Small intestine (tissue), 7 donors: Measurements from ENCODE around the gene NAV2. TPM values are rescaled to one million over a fixed set of nuclear protein-coding genes. Genes with fewer than 3 reads are reported as not detected.

Experiments
- DNase-seq, 2 donors: peaks; one replicate each; pipeline versions ENCODE4 v3.0.0 to v3.0.0-alpha.2; 2013
- FAIRE-seq: peaks from 2 replicates; lab custom pipeline; 2012; peaks lifted over from hg19 to GRCh38; lab: Jason Lieb, UNC
- H3K27ac ChIP-seq, 3 donors: one replicate each; pipeline ENCODE4 v1.5.1; 2013; ENCODE audit warnings: low read length in 2 of 3, mild to moderate bottlenecking in 2 of 3, control low read depth in 1 of 3, inconsistent platforms in 1 of 3, low read depth in 1 of 3, moderate library complexity in 1 of 3
- H3K27me3 ChIP-seq, 3 donors: one replicate each; pipeline ENCODE4 v1.6.1; 2013; ENCODE audit warnings: low read length in 3 of 3, inconsistent platforms in 1 of 3; ENCODE audit not compliant: control insufficient read depth in 3 of 3, insufficient read depth in 3 of 3
- H3K36me3 ChIP-seq, 3 donors: one replicate each; pipeline ENCODE4 v1.6.1; 2013; ENCODE audit warnings: low read length in 3 of 3, inconsistent platforms in 1 of 3, low read depth in 1 of 3, mild to moderate bottlenecking in 1 of 3, moderate library complexity in 1 of 3; ENCODE audit not compliant: control insufficient read depth in 3 of 3, insufficient read depth in 2 of 3
- H3K4me1 ChIP-seq, 3 donors: one replicate each; pipeline ENCODE4 v1.6.1; 2013; ENCODE audit warnings: low read length in 2 of 3, inconsistent platforms in 1 of 3, low read depth in 1 of 3, mild to moderate bottlenecking in 1 of 3, moderate library complexity in 1 of 3; ENCODE audit not compliant: control insufficient read depth in 3 of 3, insufficient read depth in 2 of 3
- H3K4me3 ChIP-seq, 3 donors: one replicate each; pipeline ENCODE4 v1.5.1; 2013; ENCODE audit warnings: low read length in 3 of 3, control low read depth in 1 of 3, inconsistent platforms in 1 of 3, low read depth in 1 of 3, mild to moderate bottlenecking in 1 of 3, moderate library complexity in 1 of 3
- H3K9me3 ChIP-seq, 2 donors: one replicate each; pipeline ENCODE4 v1.6.1; 2013; ENCODE audit warnings: low read depth in 1 of 2, low read length in 1 of 2; ENCODE audit not compliant: control insufficient read depth in 2 of 2, insufficient read depth in 1 of 2
- WGBS, 3 donors: extraction: QIAGEN DNeasy Blood & Tissue Kit; methylation state at CpG; one replicate each; pipeline ENCODE4 v1.1.7; 2013; 5-methylcytosine and 5-hydroxymethylcytosine counted together
- polyA plus RNA-seq, 4 donors: library from polyadenylated mRNA; stranded (reverse) in 3 of 4; unstranded in 1 of 4; fragments of 200-250 nt in 3 of 4; fragments of 120-200 nt in 1 of 4; gene quantifications; one replicate each; pipeline versions ENCODE4 v1.2.1 to v1.2.3, GENCODE V29; 2013
- donor health status: healthy with polysubstance abuse.
- donor health status: control.
- donor health status: control.
- donor health status: Bipolar disorder and iron deficiency.
- donor health status: healthy.

NAV2 gene
- polyA plus RNA-seq, 4 donors = 1.6 to 6.5 (median 3.6) TPM

- Histone ChIP-seq H3K4me3 (no peak overlapping the region), H3K4me1 (peaks cover 4 to 24% (median 5%) of the 10 kb centered on the region in 3 donors), H3K9me3 (no peaks in the 10 kb centered on the region), H3K36me3 (no peaks in the 10 kb centered on the region), H3K27me3 (no peaks in the 10 kb centered on the region), H3K27ac (peak overlapping the region in 2 of 3 donors; percentile 2 to 37)
- DNase-seq (peak; percentile 41 to 82), FAIRE-seq (no peak)
- WGBS, 3 donors = 24 to 61% (median 42%) methylated on average over 12 of the region's 12 CpGs
Measured at GRCh38 chr11:19827399-19828135, 114.9 kb downstream of the NAV2 start.

- peaks cover 0 to 5% of the 10 kb centered on the region in 2 donors for H3K9me3 ChIP-seq
- FAIRE-seq (no peak), DNase-seq (no peak)
- H3K36me3 ChIP-seq = peaks cover 0 to 1% (median 0%) of the 10 kb centered on the region in 3 donors
- 43 to 80% (median 62%) methylated on average over 12 of the region's 12 CpGs for WGBS, 3 donors
- H3K27me3 ChIP-seq = no peaks in the 10 kb centered on the region
- H3K4me1 ChIP-seq = peaks cover 4 to 23% (median 5%) of the 10 kb centered on the region in 3 donors
- peak overlapping the region; percentile 30 to 66 (median 30) for H3K27ac ChIP-seq
- no peak overlapping the region for H3K4me3 ChIP-seq
Measured at GRCh38 chr11:19828382-19829108, 115.9 kb downstream of the NAV2 start.

DNA sequence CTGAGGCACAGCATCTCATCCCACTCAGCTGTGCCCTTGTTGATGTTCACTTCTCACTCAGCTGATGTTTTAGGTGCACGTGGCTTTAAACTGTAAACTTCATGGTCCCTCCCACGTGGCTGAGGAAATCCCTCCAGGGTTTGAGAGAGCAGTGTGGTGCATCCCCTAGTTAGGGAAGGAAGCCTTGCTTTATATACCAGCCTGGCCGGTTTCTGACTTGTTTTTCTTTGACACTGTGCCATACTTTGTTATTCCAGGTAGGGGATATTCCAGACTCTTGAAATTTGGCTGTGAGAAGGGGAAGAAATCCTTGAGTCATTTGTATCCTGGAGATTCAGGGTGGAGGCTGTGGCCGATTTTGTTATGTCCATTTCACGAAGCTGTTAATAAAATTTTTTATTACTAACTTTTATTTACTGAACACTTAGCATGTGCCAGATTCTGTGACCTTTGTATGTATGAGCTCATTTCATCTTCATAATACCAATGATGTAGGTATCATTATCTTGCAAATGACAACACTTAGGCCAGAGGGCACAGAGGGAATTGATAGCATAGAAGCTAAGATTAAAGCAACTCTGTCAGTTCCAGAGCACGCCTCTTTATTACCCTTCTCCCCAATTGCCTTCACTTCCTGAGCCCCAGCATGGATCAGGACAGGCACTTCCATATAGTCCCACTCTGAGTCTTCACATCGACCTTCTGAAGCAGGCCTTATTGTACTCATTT, 116.6 kb downstream of the NAV2 start:
- peak; percentile 86 to 96 for DNase-seq
- peak overlapping the region; percentile 30 to 66 (median 33) for H3K27ac ChIP-seq

GRCh38 chr11:19832086-19832750, 119.6 kb downstream of the NAV2 start:
- Histone ChIP-seq H3K4me1 (peaks cover 2 to 20% (median 5%) of the 10 kb centered on the region in 3 donors), H3K9me3 (peaks cover 0 to 7% of the 10 kb centered on the region in 2 donors), H3K4me3 (no peak overlapping the region), H3K27ac (no peak overlapping the region), H3K36me3 (peaks cover 0 to 4% (median 0%) of the 10 kb centered on the region in 3 donors), H3K27me3 (no peaks in the 10 kb centered on the region)
- DNase-seq (no peak), FAIRE-seq (no peak)
- 86 to 91% (median 86%) methylated on average over 12 of the region's 12 CpGs for WGBS, 3 donors

More for the DNA sequence above, 116.6 kb downstream of the NAV2 start:
- peaks cover 4 to 23% (median 5%) of the 10 kb centered on the region in 3 donors for H3K4me1 ChIP-seq
- H3K36me3 ChIP-seq = peaks cover 0 to 4% (median 0%) of the 10 kb centered on the region in 3 donors
- peaks cover 0 to 7% of the 10 kb centered on the region in 2 donors for H3K9me3 ChIP-seq
- FAIRE-seq = peak; percentile 10
- no peaks in the 10 kb centered on the region for H3K27me3 ChIP-seq
- H3K4me3 ChIP-seq = no peak overlapping the region
- WGBS, 3 donors = 8 to 27% (median 15%) methylated on average over 7 of the region's 7 CpGs

DNA sequence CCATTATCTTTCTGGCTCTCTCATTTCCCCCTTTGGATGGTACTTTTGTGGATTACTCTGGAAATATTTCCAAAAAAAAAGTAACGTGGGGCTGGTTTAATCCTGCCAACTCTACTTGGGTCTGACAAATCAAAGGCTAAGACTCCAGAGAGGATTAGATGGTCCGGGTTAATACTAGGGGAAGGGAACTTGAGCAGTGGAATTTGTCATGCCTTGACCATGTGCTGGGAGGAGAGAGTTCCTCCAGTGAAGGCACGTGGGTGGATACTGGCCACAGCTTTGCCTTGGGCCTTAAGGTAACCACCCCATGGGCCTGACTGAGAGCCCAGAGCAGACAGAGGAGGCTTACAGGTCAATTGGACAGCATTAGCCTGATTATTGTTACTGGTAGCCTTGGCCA, 120.3 kb downstream of the NAV2 start:
- Histone ChIP-seq H3K4me1 (peaks cover 2 to 14% (median 5%) of the 10 kb centered on the region in 3 donors), H3K27me3 (no peaks in the 10 kb centered on the region), H3K36me3 (peaks cover 0 to 4% (median 0%) of the 10 kb centered on the region in 3 donors), H3K4me3 (no peak overlapping the region), H3K27ac (no peak overlapping the region), H3K9me3 (peaks cover 0 to 7% of the 10 kb centered on the region in 2 donors)
- no peak for FAIRE-seq
- no peak for DNase-seq
- 78 to 83% (median 79%) methylated on average over 3 of the region's 3 CpGs for WGBS, 3 donors

DNA sequence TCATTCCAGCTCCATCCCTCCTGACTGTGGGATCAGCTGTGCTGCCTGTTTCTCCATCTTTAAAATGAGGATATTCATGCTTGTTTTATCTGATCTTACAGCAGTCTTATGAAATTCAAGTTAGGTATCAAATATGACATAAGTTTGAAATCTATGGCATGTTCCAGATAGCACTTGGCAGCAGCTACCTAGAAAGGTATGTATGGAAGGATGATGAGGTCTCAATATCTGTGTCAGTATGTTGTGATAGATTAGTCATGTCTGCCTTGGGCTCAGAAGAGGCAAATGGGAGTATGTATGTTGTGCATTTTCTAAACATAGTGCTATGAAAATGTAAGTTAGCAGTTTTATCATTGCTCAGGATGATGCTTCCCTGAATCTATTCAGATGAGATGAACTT, 122.1 kb downstream of the NAV2 start:
- FAIRE-seq = no peak
- H3K36me3 ChIP-seq = peaks cover 0 to 4% (median 0%) of the 10 kb centered on the region in 3 donors
- H3K4me1 ChIP-seq = peaks cover 0 to 1% (median 0%) of the 10 kb centered on the region in 3 donors
- no peak for DNase-seq
- H3K9me3 ChIP-seq = peaks cover 0 to 7% of the 10 kb centered on the region in 2 donors
- H3K4me3 ChIP-seq = no peak overlapping the region
- no peak overlapping the region for H3K27ac ChIP-seq
- H3K27me3 ChIP-seq = no peaks in the 10 kb centered on the region

- FAIRE-seq = no peak
- 88 to 97% (median 90%) methylated on average over 2 of the region's 2 CpGs for WGBS, 3 donors
- H3K9me3 ChIP-seq = peaks cover 0 to 7% of the 10 kb centered on the region in 2 donors
- H3K4me1 ChIP-seq = no peaks in the 10 kb centered on the region
- H3K27me3 ChIP-seq = no peaks in the 10 kb centered on the region
- no peak overlapping the region for H3K4me3 ChIP-seq
- H3K27ac ChIP-seq = no peak overlapping the region
- DNase-seq = no peak
- peaks cover 0 to 4% (median 0%) of the 10 kb centered on the region in 3 donors for H3K36me3 ChIP-seq
Measured at GRCh38 chr11:19836666-19837065, 124.0 kb downstream of the NAV2 start.
